ENCODE results near the gene TACC2. TPM values are rescaled to one million over a fixed set of nuclear protein-coding genes. Genes with fewer than 3 reads are reported as not detected.

TACC2 gene
- total and polyA plus RNA-seq, 2 experiments from 2014 or later, result 30.8 to 35.9 TPM

DNA sequence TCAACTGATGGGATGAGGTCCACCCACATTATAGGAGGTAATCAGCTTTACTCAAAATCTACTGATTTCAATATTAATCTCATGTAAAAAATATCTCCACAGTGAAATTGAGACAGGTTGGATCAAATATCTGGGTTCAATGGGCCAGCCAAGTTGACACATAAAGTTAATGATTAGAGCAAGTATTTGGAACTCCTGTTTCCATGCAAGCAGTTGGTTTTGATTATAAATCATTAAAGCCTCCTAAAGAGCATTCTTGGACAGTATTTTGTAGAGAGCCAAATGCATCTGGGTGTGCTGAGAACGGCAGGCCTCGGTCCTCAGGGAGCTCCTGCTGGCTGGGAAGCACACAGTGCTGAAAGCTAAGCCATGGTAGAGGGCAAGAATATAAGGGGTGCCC, 155.2 kb downstream of the TACC2 start:
- no peaks in the 10 kb centered on the region for H3K27me3 ChIP-seq (ENCODE audit: insufficient read depth)
- Mint-ChIP-seq H3K36me3 (ENCODE audit: low read depth) (peaks cover 46% of the 10 kb centered on the region), H3K27me3 (ENCODE audit: insufficient read depth, low read depth, poor library complexity) (peaks cover 7% of the 10 kb centered on the region), H3K4me1 (peaks cover 24% of the 10 kb centered on the region), H3K27ac (no peak overlapping the region), H3K4me3 (no peak overlapping the region), H3K9me3 (peaks cover 12% of the 10 kb centered on the region)
- TF ChIP-seq, protein P1, sequence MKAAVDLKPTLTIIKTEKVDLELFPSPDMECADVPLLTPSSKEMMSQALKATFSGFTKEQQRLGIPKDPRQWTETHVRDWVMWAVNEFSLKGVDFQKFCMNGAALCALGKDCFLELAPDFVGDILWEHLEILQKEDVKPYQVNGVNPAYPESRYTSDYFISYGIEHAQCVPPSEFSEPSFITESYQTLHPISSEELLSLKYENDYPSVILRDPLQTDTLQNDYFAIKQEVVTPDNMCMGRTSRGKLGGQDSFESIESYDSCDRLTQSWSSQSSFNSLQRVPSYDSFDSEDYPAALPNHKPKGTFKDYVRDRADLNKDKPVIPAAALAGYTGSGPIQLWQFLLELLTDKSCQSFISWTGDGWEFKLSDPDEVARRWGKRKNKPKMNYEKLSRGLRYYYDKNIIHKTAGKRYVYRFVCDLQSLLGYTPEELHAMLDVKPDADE (IDR thresholded peaks at IDR 0.05), result no peak
- TF ChIP-seq ZNF331 (CRISPR knock-in tag; IDR thresholded peaks at IDR 0.05; ENCODE audit: low read depth) (no peak), NANOG (IDR thresholded peaks at IDR 0.05; ENCODE audit: borderline replicate concordance) (no peak), EZH2 (IDR thresholded peaks at IDR 0.05; ENCODE audit: low read depth, unreplicated experiment) (no peak)
- TF ChIP-seq, protein P2, sequence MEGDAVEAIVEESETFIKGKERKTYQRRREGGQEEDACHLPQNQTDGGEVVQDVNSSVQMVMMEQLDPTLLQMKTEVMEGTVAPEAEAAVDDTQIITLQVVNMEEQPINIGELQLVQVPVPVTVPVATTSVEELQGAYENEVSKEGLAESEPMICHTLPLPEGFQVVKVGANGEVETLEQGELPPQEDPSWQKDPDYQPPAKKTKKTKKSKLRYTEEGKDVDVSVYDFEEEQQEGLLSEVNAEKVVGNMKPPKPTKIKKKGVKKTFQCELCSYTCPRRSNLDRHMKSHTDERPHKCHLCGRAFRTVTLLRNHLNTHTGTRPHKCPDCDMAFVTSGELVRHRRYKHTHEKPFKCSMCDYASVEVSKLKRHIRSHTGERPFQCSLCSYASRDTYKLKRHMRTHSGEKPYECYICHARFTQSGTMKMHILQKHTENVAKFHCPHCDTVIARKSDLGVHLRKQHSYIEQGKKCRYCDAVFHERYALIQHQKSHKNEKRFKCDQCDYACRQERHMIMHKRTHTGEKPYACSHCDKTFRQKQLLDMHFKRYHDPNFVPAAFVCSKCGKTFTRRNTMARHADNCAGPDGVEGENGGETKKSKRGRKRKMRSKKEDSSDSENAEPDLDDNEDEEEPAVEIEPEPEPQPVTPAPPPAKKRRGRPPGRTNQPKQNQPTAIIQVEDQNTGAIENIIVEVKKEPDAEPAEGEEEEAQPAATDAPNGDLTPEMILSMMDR (conservative IDR thresholded peaks at IDR 0.05; ENCODE audit: low read depth in 2 of 2), result no peak
- TF ChIP-seq, protein P3, sequence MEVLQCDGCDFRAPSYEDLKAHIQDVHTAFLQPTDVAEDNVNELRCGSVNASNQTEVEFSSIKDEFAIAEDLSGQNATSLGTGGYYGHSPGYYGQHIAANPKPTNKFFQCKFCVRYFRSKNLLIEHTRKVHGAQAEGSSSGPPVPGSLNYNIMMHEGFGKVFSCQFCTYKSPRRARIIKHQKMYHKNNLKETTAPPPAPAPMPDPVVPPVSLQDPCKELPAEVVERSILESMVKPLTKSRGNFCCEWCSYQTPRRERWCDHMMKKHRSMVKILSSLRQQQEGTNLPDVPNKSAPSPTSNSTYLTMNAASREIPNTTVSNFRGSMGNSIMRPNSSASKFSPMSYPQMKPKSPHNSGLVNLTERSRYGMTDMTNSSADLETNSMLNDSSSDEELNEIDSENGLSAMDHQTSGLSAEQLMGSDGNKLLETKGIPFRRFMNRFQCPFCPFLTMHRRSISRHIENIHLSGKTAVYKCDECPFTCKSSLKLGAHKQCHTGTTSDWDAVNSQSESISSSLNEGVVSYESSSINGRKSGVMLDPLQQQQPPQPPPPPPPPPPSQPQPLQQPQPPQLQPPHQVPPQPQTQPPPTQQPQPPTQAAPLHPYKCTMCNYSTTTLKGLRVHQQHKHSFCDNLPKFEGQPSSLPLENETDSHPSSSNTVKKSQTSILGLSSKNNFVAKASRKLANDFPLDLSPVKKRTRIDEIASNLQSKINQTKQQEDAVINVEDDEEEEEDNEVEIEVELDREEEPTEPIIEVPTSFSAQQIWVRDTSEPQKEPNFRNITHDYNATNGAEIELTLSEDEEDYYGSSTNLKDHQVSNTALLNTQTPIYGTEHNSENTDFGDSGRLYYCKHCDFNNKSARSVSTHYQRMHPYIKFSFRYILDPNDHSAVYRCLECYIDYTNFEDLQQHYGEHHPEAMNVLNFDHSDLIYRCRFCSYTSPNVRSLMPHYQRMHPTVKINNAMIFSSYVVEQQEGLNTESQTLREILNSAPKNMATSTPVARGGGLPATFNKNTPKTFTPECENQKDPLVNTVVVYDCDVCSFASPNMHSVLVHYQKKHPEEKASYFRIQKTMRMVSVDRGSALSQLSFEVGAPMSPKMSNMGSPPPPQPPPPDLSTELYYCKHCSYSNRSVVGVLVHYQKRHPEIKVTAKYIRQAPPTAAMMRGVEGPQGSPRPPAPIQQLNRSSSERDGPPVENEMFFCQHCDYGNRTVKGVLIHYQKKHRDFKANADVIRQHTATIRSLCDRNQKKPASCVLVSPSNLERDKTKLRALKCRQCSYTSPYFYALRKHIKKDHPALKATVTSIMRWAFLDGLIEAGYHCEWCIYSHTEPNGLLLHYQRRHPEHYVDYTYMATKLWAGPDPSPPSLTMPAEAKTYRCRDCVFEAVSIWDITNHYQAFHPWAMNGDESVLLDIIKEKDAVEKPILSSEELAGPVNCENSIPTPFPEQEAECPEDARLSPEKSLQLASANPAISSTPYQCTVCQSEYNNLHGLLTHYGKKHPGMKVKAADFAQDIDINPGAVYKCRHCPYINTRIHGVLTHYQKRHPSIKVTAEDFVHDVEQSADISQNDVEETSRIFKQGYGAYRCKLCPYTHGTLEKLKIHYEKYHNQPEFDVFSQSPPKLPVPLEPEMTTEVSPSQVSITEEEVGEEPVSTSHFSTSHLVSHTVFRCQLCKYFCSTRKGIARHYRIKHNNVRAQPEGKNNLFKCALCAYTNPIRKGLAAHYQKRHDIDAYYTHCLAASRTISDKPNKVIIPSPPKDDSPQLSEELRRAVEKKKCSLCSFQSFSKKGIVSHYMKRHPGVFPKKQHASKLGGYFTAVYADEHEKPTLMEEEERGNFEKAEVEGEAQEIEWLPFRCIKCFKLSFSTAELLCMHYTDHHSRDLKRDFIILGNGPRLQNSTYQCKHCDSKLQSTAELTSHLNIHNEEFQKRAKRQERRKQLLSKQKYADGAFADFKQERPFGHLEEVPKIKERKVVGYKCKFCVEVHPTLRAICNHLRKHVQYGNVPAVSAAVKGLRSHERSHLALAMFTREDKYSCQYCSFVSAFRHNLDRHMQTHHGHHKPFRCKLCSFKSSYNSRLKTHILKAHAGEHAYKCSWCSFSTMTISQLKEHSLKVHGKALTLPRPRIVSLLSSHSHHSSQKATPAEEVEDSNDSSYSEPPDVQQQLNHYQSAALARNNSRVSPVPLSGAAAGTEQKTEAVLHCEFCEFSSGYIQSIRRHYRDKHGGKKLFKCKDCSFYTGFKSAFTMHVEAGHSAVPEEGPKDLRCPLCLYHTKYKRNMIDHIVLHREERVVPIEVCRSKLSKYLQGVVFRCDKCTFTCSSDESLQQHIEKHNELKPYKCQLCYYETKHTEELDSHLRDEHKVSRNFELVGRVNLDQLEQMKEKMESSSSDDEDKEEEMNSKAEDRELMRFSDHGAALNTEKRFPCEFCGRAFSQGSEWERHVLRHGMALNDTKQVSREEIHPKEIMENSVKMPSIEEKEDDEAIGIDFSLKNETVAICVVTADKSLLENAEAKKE (CRISPR knock-in tag; IDR thresholded peaks at IDR 0.05), result no peak
- H3K79me2 ChIP-seq (replicated peaks; ENCODE audit: insufficient read depth), result peaks cover 3% of the 10 kb centered on the region; the same call in 1 of the 2 replicates
- no peaks in the 10 kb centered on the region for H3K9me2 ChIP-seq (ENCODE audit: insufficient read depth)
- H3K36me3 ChIP-seq (ENCODE audit: insufficient read depth), result 0 out of 2 replicates have a peak, but pooled peaks cover 5% of the 10 kb centered on the region
- H3K4me1 ChIP-seq (ENCODE audit: insufficient read depth), result peaks cover 4% of the 10 kb centered on the region; the same call in 1 of the 2 replicates
- H2AFZ ChIP-seq, result no peak overlapping the region
- no peaks in the 10 kb centered on the region for H4K20me1 ChIP-seq (replicated peaks; ENCODE audit: insufficient read depth)
- no peak overlapping the region for H3K4me3 ChIP-seq
- ATAC-seq (no peak), DNase-seq (ENCODE audit: low spot score) (no peak)
- no peak overlapping the region for H3K27ac ChIP-seq (ENCODE audit: low read depth)
- no peaks in the 10 kb centered on the region for H3F3A ChIP-seq (replicated peaks; ENCODE audit: low read depth)
- H3K4me2 ChIP-seq, result no peak overlapping the region
